Frontal cortex (tissue), 4 donors: ENCODE measurements around the gene BBS9. TPM values are rescaled to one million over a fixed set of nuclear protein-coding genes. Genes with fewer than 3 reads are reported as not detected.
A peak's percentile ranks its signal among the peaks of the same experiment; 100 is the strongest.
"Not testable (repeated sequence)": the region's sequence is repeated elsewhere in the genome, so short reads cannot be mapped to it uniquely, and the experiment has no call there.

Experiments used
- DNase-seq, 2 donors: peaks; one replicate each; pipeline ENCODE4 v3.0.0; 2012; ENCODE audit warnings: low spot score in 2 of 2
- FAIRE-seq: peaks from 2 replicates; lab custom pipeline; 2012; peaks lifted over from hg19 to GRCh38; lab: Jason Lieb, UNC
- total RNA-seq: library from RNA; depleted of rRNA; stranded (reverse); fragments of >200 nt; gene quantifications from one replicate; pipeline ENCODE4 v1.2.3, GENCODE V29; 2014
- donor health status: control.
- donor health status: control.
- donor health status: control.

BBS9 gene
- total RNA-seq = 91.3 TPM

GRCh38 chr7:33128990-33129805 lies at the start of gene BBS9:
Gene BBS9, plus strand, starts transcription at chr7:33129564. Its CDS starts 16,689 bp downstream, at chr7:33146253.
- peak; percentile 90 to 91 for DNase-seq
- no peak for FAIRE-seq

DNA sequence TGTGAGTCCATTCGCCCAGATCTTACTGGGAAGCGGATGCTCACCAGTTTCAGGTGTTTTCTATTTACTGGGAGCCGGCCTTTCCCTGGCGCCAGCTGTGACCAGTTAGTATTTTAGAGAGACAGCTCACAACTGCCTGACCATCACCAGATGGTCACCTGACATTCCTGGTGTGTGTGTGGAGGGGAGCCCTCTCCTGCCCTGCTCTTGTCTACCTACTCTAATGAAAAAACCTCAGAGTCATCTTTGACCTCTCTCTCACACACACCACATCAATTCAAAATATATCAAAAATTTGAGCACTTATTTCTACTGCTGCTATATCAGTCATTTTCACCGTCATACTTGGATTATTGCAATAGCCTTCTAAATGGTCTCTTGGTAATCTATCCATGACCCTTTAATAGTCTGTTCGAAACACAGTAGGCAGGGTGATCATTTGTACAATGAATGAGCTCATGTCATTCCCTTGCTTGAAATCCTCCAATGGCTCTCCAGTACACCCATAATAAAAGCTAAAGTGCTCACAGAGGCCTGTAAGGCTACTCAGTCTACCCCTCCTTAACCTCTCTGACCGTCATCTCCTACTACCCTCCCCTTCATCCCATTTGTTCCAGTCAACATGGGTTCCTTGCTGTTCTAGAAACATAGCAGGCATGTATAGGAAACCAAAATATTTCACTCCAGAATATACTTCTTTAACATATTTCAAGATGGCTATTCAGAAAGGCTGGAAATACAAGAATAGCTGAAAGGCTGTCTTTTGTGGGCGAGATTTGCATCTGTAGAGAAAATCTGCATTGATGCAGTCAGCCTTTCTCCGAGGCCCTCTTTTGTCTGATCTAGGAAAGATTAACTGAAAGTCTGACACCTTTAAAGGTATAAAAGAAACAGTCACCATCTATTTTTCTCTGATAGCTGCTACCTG lies 49.3 kb upstream of the BBS9 start:
- DNase-seq = no peak

DNA sequence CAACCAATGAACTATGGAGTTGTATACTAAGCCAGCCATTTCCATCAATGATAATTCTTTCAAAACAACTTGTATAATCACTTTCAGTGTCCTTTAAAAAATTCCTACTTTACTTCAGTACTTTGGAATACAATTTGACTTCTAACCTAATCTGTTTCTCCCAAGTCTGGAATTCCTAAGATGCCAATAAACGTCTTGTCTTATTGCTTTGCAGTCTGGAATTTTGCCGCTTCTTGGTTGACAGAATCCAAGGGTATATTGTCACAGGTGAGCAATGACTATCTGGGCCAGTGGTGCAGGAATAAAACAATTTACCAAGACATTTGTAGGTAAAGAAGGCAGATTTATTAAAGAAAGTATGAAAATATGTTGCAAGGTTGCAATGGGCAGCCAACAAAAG lies 42.0 kb upstream of the BBS9 start:
- DNase-seq = no peak
- no peak for FAIRE-seq

More for the DNA sequence above, 49.3 kb upstream of the BBS9 start:
- no peak for FAIRE-seq

GRCh38 chr7:33087858-33088257 lies 41.5 kb upstream of the BBS9 start:
- no peak for FAIRE-seq
- no peak for DNase-seq

DNA sequence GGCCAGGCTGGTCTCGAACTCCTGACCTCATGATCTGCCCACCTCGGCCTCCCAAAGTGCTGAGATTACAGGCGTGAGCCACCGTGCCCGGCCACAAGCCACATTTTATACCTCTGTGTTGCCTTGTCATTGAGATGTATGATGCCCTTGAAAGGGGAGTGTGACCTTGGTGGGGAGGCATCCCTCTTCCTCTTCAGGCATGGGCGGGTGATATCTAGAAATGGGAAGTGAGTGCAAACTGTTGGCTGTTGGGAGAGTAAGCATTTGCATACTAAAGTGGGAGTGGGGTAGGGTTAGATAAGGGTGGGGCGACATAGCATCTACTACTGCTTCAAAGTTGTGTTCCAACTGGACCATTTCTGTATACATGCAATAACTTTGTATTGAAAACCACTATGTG lies 40.2 kb upstream of the BBS9 start:
- FAIRE-seq (no peak), DNase-seq (no peak)

- DNase-seq (no peak), FAIRE-seq (no peak)
Observed at GRCh38 chr7:33091111-33091531, 38.2 kb upstream of the BBS9 start.

- FAIRE-seq (no peak), DNase-seq (no peak)
Observed at GRCh38 chr7:33091641-33092191, 37.6 kb upstream of the BBS9 start.

DNA sequence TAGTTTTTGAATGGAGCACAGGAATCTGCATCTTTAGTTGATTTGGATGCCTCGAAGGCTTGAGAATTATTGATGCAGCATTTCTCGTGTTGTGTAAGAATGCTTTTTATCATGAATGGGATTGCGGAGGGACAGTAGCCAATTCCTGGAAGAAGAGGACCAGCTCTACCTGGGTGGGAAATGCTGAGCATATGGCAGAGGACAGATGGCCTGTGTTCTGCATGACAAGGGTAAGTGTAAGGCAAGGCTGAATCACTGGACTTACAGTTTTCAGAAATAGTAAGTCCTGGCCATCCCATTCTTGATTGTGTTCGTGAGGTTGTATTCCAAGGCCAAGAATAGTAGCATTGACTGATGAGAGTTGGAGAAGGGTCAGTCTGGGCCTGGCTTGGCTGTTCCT lies 36.1 kb upstream of the BBS9 start:
- DNase-seq (no peak), FAIRE-seq (no peak)

- not testable (repeated sequence) for FAIRE-seq
Observed at GRCh38 chr7:33094745-33095275, 34.6 kb upstream of the BBS9 start.

GRCh38 chr7:33099154-33099940 lies 30.0 kb upstream of the BBS9 start:
- FAIRE-seq = no peak
- no peak for DNase-seq

More at GRCh38 chr7:33094745-33095275, 34.6 kb upstream of the BBS9 start:
- not testable (repeated sequence) for DNase-seq

- FAIRE-seq (no peak), DNase-seq (no peak)
Observed at GRCh38 chr7:33100770-33101169, 28.6 kb upstream of the BBS9 start.

DNA sequence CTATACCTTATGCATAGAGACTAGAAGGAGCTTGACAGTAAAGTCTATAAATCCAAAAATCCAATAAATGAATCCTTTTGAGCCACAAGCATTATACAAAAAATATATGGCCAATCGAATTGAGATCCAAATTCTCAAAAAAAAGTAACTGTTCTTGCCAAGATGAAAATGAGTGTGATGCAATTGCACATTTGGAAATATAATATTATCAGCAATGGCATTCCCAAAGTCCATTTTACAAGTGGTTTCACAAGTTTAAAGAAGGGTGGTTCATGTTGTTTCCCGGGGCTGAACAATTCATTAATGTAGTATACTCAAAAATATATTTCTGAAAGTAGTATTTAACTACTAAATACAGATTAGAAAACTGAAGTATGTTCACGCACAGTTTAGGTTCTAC lies 27.5 kb upstream of the BBS9 start:
- no peak for FAIRE-seq
- DNase-seq = no peak

- no peak for DNase-seq
- FAIRE-seq = no peak
Observed at GRCh38 chr7:33107136-33108066, 22.0 kb upstream of the BBS9 start.

GRCh38 chr7:33108554-33109004 lies 20.8 kb upstream of the BBS9 start:
- FAIRE-seq = no peak

DNA sequence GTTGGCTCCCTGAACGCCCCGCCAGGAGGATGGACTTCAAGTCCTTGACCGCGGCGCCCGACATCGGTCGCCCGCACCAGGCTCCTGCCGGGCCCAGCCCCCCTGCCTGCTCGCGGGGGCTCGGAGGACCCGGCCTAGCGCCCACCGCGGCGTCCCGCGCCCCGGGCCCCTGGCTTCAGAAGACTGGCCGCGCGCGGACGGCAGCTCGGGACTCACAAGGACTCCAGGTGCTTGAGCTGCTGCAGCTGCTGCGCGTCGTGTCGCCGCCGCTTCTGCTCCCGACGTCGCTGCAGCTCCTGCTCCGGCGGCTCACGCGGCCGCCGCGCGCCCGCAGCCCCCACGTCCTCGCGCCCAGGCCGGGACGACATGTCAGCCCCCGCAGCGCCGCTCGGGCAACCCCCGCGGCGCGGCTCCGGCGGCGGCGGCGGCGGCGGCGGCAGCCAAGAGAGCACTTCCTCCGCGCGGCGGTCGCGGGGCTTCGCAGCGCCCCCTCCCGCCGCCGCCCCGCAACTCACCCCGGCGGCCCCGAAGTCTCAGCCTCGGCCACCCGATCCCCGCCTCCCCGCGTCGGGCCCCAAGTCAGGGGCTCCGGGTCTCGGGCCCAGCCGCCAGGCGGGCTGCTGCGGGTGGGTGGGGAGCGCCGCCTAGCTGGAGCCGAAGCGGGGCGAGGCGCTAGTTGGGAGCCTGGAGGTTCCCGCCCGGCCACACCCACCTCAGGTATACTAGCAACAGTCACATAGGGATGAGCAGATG lies 20.2 kb upstream of the BBS9 start, which contains the start of gene RP9:
TSS of gene RP9 (minus strand) at position 400 of the 753 bp plus-strand sequence. CDS start at position 368, 32 bp downstream.
- no peak for FAIRE-seq
- peak; percentile 78 to 79 for DNase-seq

More at GRCh38 chr7:33108554-33109004, 20.8 kb upstream of the BBS9 start:
- DNase-seq = no peak

DNA sequence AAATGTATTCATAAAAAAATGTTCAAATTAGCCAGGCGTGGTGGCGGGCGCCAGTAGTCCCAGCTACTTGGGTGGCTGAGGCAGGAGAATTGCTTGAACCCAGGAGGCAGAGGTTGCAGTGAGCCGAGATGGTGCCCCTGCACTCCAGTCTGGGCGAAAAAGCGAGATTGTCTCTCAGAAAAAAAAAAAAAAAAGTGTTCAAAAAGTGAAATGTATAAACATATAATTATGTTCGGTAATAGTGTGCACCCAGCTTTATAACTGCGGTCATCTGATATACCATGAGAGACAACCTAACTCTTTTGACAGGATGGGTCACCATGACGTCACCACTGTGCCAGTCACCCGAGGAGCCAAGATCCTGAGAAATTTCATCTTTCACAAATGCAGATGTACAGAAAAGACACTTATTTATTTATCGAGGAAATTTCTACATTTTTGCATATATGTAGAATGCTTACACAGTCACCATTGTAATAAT lies 19.6 kb upstream of the BBS9 start:
- FAIRE-seq = no peak
- peak in 1 of 2 donors; percentile 19 for DNase-seq

DNA sequence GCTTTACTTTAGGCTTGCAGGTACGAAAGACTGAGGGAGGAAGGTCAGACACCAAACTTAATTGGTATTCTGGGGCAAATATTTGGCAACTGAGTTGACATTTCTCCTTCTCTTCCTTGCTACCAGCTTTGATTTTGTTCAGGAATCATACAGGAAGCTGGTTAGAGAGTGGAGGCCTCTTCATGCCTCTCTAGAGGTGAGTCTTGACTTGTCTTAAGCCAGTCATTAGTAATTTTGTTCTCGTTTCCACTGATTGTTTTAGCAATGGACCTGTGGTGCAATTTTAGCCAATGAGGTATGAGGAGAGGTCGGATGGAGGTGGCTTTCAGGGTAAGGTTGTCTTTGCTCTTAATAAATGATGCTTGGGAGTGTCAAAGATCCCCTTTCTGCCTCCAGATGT lies 17.8 kb upstream of the BBS9 start:
- FAIRE-seq (no peak), DNase-seq (no peak)
